Measurements from ENCODE around the gene TTYH3.

TTYH3 gene

DNA sequence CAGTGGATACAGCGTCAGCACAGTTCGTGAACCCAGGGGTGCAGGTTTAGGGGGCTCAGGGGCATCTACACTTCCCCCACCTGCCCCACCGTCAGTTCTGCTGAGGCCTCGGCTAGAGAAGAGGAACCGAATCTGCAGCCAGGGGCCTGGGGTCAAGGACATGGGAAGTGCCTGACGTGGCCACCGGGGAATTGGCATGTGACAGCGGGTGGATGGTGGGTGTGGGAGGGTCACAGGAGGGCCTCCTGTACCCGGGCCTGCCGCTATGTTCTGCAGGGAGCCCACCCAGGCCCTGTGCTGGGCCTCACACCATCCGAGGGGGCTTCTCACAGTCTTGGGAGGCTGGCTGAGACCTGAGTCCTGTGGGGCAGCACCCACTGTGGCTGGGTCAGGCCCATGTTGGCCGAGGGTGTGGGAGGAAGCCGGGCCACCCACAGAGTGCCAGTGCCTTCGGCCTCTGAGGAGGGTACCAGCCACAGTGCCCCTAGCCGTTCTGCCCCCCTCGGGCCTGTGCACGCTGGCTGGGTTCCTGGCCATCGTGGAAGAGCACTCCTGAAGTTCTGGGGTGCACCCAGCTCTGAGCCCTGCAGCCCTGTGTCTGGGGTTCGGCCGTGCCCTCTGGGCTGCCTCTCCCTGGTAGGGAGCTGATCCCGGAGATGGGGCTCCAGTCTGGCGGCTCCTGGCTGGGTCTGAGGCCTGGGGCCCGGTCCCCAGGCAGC lies 5.9 kb downstream of the TTYH3 start:
- TF ChIP-seq, protein P1, sequence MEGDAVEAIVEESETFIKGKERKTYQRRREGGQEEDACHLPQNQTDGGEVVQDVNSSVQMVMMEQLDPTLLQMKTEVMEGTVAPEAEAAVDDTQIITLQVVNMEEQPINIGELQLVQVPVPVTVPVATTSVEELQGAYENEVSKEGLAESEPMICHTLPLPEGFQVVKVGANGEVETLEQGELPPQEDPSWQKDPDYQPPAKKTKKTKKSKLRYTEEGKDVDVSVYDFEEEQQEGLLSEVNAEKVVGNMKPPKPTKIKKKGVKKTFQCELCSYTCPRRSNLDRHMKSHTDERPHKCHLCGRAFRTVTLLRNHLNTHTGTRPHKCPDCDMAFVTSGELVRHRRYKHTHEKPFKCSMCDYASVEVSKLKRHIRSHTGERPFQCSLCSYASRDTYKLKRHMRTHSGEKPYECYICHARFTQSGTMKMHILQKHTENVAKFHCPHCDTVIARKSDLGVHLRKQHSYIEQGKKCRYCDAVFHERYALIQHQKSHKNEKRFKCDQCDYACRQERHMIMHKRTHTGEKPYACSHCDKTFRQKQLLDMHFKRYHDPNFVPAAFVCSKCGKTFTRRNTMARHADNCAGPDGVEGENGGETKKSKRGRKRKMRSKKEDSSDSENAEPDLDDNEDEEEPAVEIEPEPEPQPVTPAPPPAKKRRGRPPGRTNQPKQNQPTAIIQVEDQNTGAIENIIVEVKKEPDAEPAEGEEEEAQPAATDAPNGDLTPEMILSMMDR (IDR thresholded peaks at IDR 0.05; ENCODE audit: insufficient read depth, low read length, missing control alignments), result no peak
- ChIA-PET POLR2A (interaction anchor here (0.6 kb wide), 1 partner anchor 48 kb away, joined by 4 read pairs; no protein-coding TSS in a partner anchor), CTCF (interaction anchor here (0.9 to 1.6 kb wide), 4 partner anchors 29 to 187 kb away, joined by 3 read pairs; no protein-coding TSS in a partner anchor)
- no peak for DNase-seq (ENCODE audit: low read depth, low spot score)
- peak overlapping the region; percentile 20 for H3K4me3 ChIP-seq (ENCODE audit: low read depth, low read length)

DNA sequence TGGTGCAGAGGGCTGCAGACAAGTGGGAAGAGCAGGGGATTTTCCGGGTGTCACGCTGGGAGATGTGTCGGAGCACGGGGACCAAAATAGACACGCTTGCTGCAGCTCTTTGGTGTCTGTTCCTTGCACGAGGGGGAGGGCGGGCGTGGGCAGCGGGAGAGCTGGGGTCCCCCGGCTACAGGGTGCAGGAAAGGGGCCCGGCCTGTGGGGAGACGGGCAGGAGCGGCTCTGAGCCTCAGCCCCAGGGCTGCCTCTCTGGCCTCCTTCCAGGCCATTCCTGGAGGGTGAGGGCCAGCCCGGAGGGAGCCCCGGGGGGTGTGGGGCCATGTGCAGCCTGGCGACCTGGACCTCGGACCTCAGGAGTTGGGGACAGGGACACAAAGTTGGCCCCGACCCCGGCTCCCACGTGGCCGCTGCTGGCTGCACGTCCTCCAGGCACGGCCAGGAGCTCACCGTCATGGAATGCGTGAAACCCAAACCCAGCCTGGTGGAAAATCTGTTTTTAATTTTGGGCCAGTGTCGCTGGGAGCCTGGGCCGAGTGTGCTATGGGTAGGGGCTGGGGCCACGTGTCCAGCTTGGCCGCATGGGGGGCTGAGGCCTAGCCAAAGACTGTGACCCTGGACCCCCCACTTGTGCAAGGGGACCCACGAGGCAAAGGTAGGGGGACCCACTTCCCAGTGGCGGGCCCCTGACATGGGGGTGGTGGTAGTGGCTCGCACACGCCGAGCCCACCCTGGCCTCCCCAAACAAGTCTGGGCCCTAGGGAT lies 6.6 kb downstream of the TTYH3 start:
- TF ChIP-seq, protein P1 (IDR thresholded peaks at IDR 0.05; ENCODE audit: insufficient read depth, low read length, missing control alignments), result no peak
- ChIA-PET POLR2A (interaction anchor here (0.6 kb wide), 1 partner anchor 49 kb away, joined by 4 read pairs; no protein-coding TSS in a partner anchor), CTCF (interaction anchor here (0.9 to 1.6 kb wide), 3 partner anchors 30 to 150 kb away, joined by 3 read pairs; no protein-coding TSS in a partner anchor)
- DNase-seq (ENCODE audit: low read depth, low spot score), result no peak
- peak overlapping the region; percentile 20 for H3K4me3 ChIP-seq (ENCODE audit: low read depth, low read length)

DNA sequence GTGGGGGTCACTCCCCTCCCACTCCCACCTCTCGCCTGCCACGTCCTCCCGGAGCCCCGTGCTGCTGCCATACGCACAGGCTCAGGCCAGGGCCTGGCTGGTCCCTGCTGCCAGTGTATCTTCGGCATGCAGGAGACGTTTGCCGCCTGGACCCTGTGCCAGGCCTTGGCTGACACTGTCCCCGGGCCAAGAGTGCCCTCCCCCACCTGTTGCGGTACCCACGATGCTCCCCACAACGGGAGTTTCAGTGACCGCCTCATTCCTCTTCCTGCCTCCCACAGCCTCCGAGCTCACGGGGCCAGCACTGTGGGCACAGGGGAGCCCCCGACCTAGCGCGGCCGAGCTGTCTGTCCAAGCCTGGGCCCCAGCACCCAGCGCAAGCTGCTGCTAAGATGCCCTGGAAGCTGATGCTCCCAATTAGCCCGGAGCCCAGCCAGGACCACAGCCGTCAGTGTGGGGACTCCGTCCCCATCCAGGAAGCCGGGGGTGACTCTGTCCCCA lies 7.4 kb downstream of the TTYH3 start:
- POLR2A ChIA-PET, result no interaction called here
- CTCF ChIA-PET, result no interaction called here
- TF ChIP-seq, protein P1 (IDR thresholded peaks at IDR 0.05; ENCODE audit: insufficient read depth, low read length, missing control alignments), result no peak

DNA sequence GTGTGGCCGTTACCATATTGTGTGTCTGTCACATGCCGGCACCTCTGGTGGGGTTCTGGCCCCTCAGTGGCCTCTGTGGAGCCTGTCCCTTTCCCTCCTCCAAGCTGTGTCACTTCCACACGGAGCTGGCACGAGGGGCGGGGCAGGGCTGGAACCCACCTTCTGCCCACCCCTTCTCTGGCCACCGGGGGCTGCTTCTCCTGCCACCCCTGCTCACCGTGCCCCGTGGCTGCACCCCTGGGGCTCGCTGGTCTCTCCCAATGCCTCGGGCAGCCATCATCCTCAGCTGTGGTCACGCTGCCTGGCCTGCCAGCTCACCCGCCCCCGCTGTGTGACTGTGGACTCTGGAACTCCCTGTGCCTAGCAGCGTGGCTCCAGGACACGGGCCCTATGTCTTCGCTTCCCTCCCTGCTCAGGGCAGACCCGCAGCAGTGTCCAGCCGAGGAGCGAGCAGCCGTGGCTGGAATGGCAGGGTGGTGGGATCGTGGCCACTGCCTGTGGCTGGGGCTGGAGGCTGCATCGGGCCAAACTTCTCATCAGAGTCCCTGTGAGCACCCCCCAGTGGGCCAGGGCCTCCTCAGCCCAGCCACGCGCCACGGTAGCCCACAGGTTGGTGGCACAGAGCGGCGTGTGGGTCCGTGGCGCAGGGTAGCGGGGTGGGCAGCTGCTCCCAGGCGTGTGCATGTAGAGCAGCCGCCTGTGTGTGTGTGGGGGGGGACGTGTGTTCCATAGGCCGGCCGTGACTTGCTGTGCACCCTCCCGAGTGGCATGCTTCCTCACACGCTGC lies 8.1 kb downstream of the TTYH3 start:
- no peak overlapping the region for H3K4me3 ChIP-seq (ENCODE audit: low read depth, low read length)
- DNase-seq (ENCODE audit: low read depth, low spot score), result no peak
- TF ChIP-seq, protein P1 (IDR thresholded peaks at IDR 0.05; ENCODE audit: insufficient read depth, low read length, missing control alignments), result no peak
- ChIA-PET POLR2A (no interaction called here), CTCF (no interaction called here)

More for the DNA sequence above, 7.4 kb downstream of the TTYH3 start:
- no peak overlapping the region for H3K4me3 ChIP-seq (ENCODE audit: low read depth, low read length)
- no peak for DNase-seq (ENCODE audit: low read depth, low spot score)

DNA sequence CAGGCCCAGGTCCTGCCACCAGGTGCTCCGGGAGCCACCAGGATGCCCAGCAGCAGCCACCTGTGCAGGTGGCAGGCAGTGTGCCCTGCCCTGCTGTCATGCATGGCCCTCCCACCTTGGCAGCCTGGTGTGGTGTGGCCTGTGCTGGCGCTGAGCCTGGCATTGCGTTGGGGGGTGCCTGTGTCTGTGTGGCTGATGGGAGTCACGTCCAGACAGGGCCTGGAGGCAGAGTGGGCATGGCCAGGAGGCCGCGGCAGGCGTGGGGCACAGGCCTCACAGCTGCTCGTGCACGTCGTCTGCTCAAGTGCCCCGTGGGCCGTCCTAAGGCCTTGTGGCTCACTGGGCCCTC lies 8.7 kb downstream of the TTYH3 start:
- no peak for DNase-seq (ENCODE audit: low read depth, low spot score)
- TF ChIP-seq, protein P1 (IDR thresholded peaks at IDR 0.05; ENCODE audit: insufficient read depth, low read length, missing control alignments), result no peak
- ChIA-PET POLR2A (no interaction called here), CTCF (no interaction called here)
- no peak overlapping the region for H3K4me3 ChIP-seq (ENCODE audit: low read depth, low read length)

Data from AG04449 (cell line).